H1 (cell line): ENCODE measurements around the gene ZNF223. TPM values are rescaled to one million over a fixed set of nuclear protein-coding genes. Genes with fewer than 3 reads are reported as not detected.

Experiments
- CTCF ChIA-PET: fragments of 300-600 bp; sonication (Branson Sonifier 250); formaldehyde crosslinking; loops from one replicate; lab custom pipeline; 2021; ENCODE audit not compliant: partially characterized antibody; lab: Charles Lee
- POLR2A ChIA-PET: fragments of 300-600 bp; sonication (Branson Sonifier 250); formaldehyde crosslinking; loops from one replicate; lab custom pipeline; 2021; ENCODE audit warnings: inconsistent platforms; ENCODE audit not compliant: partially characterized antibody; lab: Charles Lee
- DNase-seq, 2 experiments: peaks; one replicate each; pipeline versions ENCODE4 v3.0.0 to v3.0.0-alpha.2; 2010 to 2022; ENCODE audit warnings: low spot score in 2 of 2, low read depth in 1 of 2, mixed read lengths in 1 of 2
- FAIRE-seq: peaks from 2 replicates; lab custom pipeline; 2011; peaks lifted over from hg19 to GRCh38; lab: Jason Lieb, UNC
- H2AFZ ChIP-seq: 2 replicates; pipeline ENCODE4 v1.8.1; 2012; ENCODE audit warnings: low read length, inconsistent platforms
- H2AK5ac ChIP-seq: 2 replicates; pipeline ENCODE4 v1.6.1; 2013; ENCODE audit warnings: low read depth, low read length
- H2BK120ac ChIP-seq: replicated peaks from 2 replicates; pipeline ENCODE3; 2013; ENCODE audit warnings: low read depth, low read length, inconsistent platforms
- H2BK12ac ChIP-seq: 2 replicates; pipeline ENCODE4 v1.6.1; 2013; ENCODE audit warnings: low read depth, low read length
- H2BK15ac ChIP-seq: 2 replicates; pipeline ENCODE4 v1.6.1; 2013; ENCODE audit warnings: low read length
- H2BK20ac ChIP-seq: 2 replicates; pipeline ENCODE4 v1.6.1; 2013; ENCODE audit warnings: low read length
- H2BK5ac ChIP-seq: 2 replicates; pipeline ENCODE4 v1.6.1; 2013; ENCODE audit warnings: low read depth, low read length
- H3K14ac ChIP-seq: 2 replicates; pipeline ENCODE4 v1.6.1; 2013; ENCODE audit warnings: inconsistent platforms; ENCODE audit not compliant: insufficient read length
- H3K18ac ChIP-seq: 2 replicates; pipeline ENCODE4 v1.6.1; 2013; ENCODE audit warnings: low read length; ENCODE audit errors: extremely low read depth
- H3K23ac ChIP-seq: 2 replicates; pipeline ENCODE4 v1.6.1; 2013; ENCODE audit warnings: inconsistent platforms; ENCODE audit not compliant: insufficient read length
- H3K23me2 ChIP-seq: 2 replicates; pipeline ENCODE4 v1.6.1; 2013; ENCODE audit warnings: low read depth, low read length
- H3K27ac ChIP-seq: 2 replicates; pipeline ENCODE4 v1.6.1; 2011; ENCODE audit warnings: low read depth, low read length, inconsistent platforms
- H3K27me3 ChIP-seq, 4 experiments: replicated peaks in 1 of 4; 1 replicate in 1 of 4; 2 replicates in 3 of 4; pipeline versions ENCODE4 v1.6.1 to v1.8.1; 2011 to 2013; ENCODE audit warnings: low read length in 3 of 4, mild to moderate bottlenecking in 3 of 4, inconsistent platforms in 2 of 4, mixed read lengths in 2 of 4, moderate library complexity in 1 of 4; ENCODE audit not compliant: control insufficient read depth in 3 of 4, insufficient read depth in 3 of 4; ENCODE audit errors: extremely low read depth in 1 of 4
- H3K36me3 ChIP-seq, 4 experiments: 2 replicates each; pipeline versions ENCODE4 v1.6.1 to v1.8.1; 2011 to 2013; ENCODE audit warnings: mild to moderate bottlenecking in 4 of 4, low read length in 3 of 4, moderate library complexity in 2 of 4, control low read depth in 1 of 4, inconsistent platforms in 1 of 4; ENCODE audit not compliant: insufficient read depth in 4 of 4, control insufficient read depth in 2 of 4
- H3K4ac ChIP-seq: replicated peaks from 2 replicates; pipeline ENCODE3; 2013; ENCODE audit warnings: low read length, low read depth, mixed read lengths, inconsistent platforms; ENCODE audit not compliant: insufficient read length
- H3K4me1 ChIP-seq, 4 experiments: replicated peaks in 1 of 4; 1 replicate in 1 of 4; 2 replicates in 3 of 4; pipeline versions ENCODE4 v1.6.1 to v1.8.1; 2011 to 2013; ENCODE audit warnings: low read length in 3 of 4, inconsistent platforms in 2 of 4, mixed read lengths in 1 of 4; ENCODE audit not compliant: insufficient read depth in 4 of 4, control insufficient read depth in 3 of 4
- H3K4me2 ChIP-seq, 2 experiments: 2 replicates each; pipeline versions ENCODE4 v1.6.1 to v1.8.1; 2011 to 2013; ENCODE audit warnings: low read depth in 2 of 2, low read length in 2 of 2, control low read depth in 1 of 2, inconsistent platforms in 1 of 2, mild to moderate bottlenecking in 1 of 2; ENCODE audit not compliant: insufficient read depth in 1 of 2
- H3K4me3 ChIP-seq, 4 experiments: fragments of 200-600, 300-600 bp in 1 of 4; sonication (generic), shearing (Covaris generic), sonication (Bioruptor Twin) in 1 of 4; 2 replicates each; pipeline versions ENCODE4 v1.5.1 to v1.8.1; 2011 to 2016; ENCODE audit warnings: low read length in 4 of 4, low read depth in 3 of 4, control low read depth in 2 of 4, inconsistent platforms in 2 of 4, mild to moderate bottlenecking in 2 of 4, mixed read lengths in 1 of 4, moderate library complexity in 1 of 4; ENCODE audit not compliant: insufficient read depth in 2 of 4; ENCODE audit errors: extremely low read depth in 1 of 4
- H3K56ac ChIP-seq: replicated peaks from 2 replicates; pipeline ENCODE3; 2013; ENCODE audit warnings: low read depth, mild to moderate bottlenecking, mixed read lengths, low read length, inconsistent platforms; ENCODE audit not compliant: insufficient read length
- H3K79me1 ChIP-seq: 2 replicates; pipeline ENCODE4 v1.6.1; 2013; ENCODE audit warnings: low read depth, low read length, control low read depth
- H3K79me2 ChIP-seq, 2 experiments: 2 replicates each; pipeline versions ENCODE4 v1.6.1 to v1.8.1; 2012 to 2013; ENCODE audit warnings: low read length in 2 of 2, mild to moderate bottlenecking in 2 of 2, inconsistent platforms in 1 of 2; ENCODE audit not compliant: insufficient read depth in 2 of 2, control insufficient read depth in 1 of 2
- H3K9ac ChIP-seq, 4 experiments: replicated peaks in 1 of 4; 1 replicate in 1 of 4; 2 replicates in 3 of 4; pipeline versions ENCODE4 v1.6.1 to v1.8.1; 2011 to 2013; ENCODE audit warnings: low read depth in 3 of 4, low read length in 3 of 4, control low read depth in 2 of 4, mild to moderate bottlenecking in 2 of 4, moderate library complexity in 2 of 4, inconsistent platforms in 1 of 4; ENCODE audit errors: extremely low read depth in 1 of 4
- H3K9me3 ChIP-seq, 2 experiments: 2 replicates each; pipeline versions ENCODE4 v1.6.1 to v1.8.1; 2012 to 2013; ENCODE audit warnings: mild to moderate bottlenecking in 2 of 2, moderate library complexity in 2 of 2, control low read depth in 1 of 2, inconsistent platforms in 1 of 2, low read depth in 1 of 2, low read length in 1 of 2, mixed read lengths in 1 of 2; ENCODE audit not compliant: insufficient read depth in 2 of 2
- H4K20me1 ChIP-seq, 2 experiments: replicated peaks in 1 of 2; 2 replicates each; pipeline versions ENCODE3 to v1.8.1; 2011 to 2013; ENCODE audit warnings: inconsistent platforms in 2 of 2, low read length in 2 of 2, mild to moderate bottlenecking in 1 of 2; ENCODE audit not compliant: insufficient read depth in 2 of 2, control insufficient read depth in 1 of 2
- H4K5ac ChIP-seq: 2 replicates; pipeline ENCODE4 v1.6.1; 2013; ENCODE audit warnings: low read length, low read depth, mixed read lengths, inconsistent platforms; ENCODE audit not compliant: insufficient read length
- H4K8ac ChIP-seq: 2 replicates; pipeline ENCODE4 v1.8.0; 2013; ENCODE audit warnings: mild to moderate bottlenecking, moderate library complexity, low read length, inconsistent platforms; ENCODE audit not compliant: insufficient read depth; ENCODE audit errors: extremely low read depth
- H4K91ac ChIP-seq: replicated peaks from 2 replicates; pipeline ENCODE3; 2013; ENCODE audit warnings: low read length, mixed read lengths, inconsistent platforms; ENCODE audit not compliant: insufficient read length
- BRCA1 ChIP-seq: IDR thresholded peaks from 2 replicates; pipeline ENCODE4 v1.6.1; 2012; ENCODE audit warnings: low read depth, low read length, improper control_type of control experiment
- CBX5 ChIP-seq: fragments of 300-800, 300-1000 bp; sonication (generic); IDR thresholded peaks from 2 replicates; pipeline ENCODE4 v1.7.1; 2016; ENCODE audit warnings: antibody characterized with exemption, low read length, low read depth
- CHD2 ChIP-seq: IDR thresholded peaks from 2 replicates; pipeline ENCODE4 v1.6.1; 2012; ENCODE audit warnings: low read length, improper control_type of control experiment
- NANOG ChIP-seq: IDR thresholded peaks from 2 replicates; pipeline ENCODE4 v1.6.1; 2011; ENCODE audit warnings: low read length, low read depth, mild to moderate bottlenecking, inconsistent platforms; ENCODE audit not compliant: insufficient read depth, poor library complexity, severe bottlenecking
- PHF8 ChIP-seq: fragments of 200-600 bp; sonication (generic); conservative IDR thresholded peaks from 2 replicates; pipeline ENCODE4 v1.7.1; 2012; ENCODE audit warnings: low read depth, mild to moderate bottlenecking, inconsistent platforms, low read length, moderate library complexity
- POLR2AphosphoS5 ChIP-seq: IDR thresholded peaks from 2 replicates; pipeline ENCODE4 v1.6.1; 2011; ENCODE audit warnings: low read depth, low read length
- SP2 ChIP-seq: IDR thresholded peaks from 2 replicates; pipeline ENCODE4 v1.6.1; 2012; ENCODE audit warnings: mild to moderate bottlenecking, low read length, inconsistent platforms
- TBP ChIP-seq: IDR thresholded peaks from 2 replicates; pipeline ENCODE4 v1.6.1; 2011; ENCODE audit warnings: low read depth, low read length, improper control_type of control experiment
- ZNF274 ChIP-seq: IDR thresholded peaks from 2 replicates; pipeline ENCODE4 v1.7.0; 2012; ENCODE audit warnings: low read length, borderline replicate concordance; ENCODE audit errors: extremely low read depth
- WGBS, 2 experiments: shearing (Covaris generic) in 1 of 2; methylation state at CpG; one replicate each; pipeline versions ENCODE4 v1.1.6 to v1.1.7; 2013 to 2015; ENCODE audit warnings: low lambda C conversion rate in 2 of 2, mixed read lengths in 2 of 2, inconsistent platforms in 1 of 2, low coverage in 1 of 2, missing lambda C conversion rate in 1 of 2; ENCODE audit not compliant: insufficient replicate concordance in 2 of 2, insufficient coverage in 1 of 2, insufficient read length in 1 of 2; ENCODE audit errors: extremely low coverage in 1 of 2, missing lambda C conversion rate in 1 of 2; 5-methylcytosine and 5-hydroxymethylcytosine counted together
- long read RNA-seq, 2 experiments: library from RNA in 1 of 2; library from capped mRNA in 1 of 2; stranded (forward); transcript quantifications; one replicate each; pipeline ENCODE4 v2.0.0, GENCODE V29; 2021; ENCODE audit warnings: inconsistent platforms in 1 of 2
- polyA minus RNA-seq, 3 experiments: library from RNA; depleted of rRNA, polyadenylated mRNA; stranded (reverse); fragments of >200 nt; gene quantifications; 1 replicate in 2 of 3; 2 replicates in 1 of 3; pipeline ENCODE4 v1.2.3, GENCODE V29; 2011
- polyA plus RNA-seq, 7 experiments: library from polyadenylated mRNA; depleted of rRNA in 3 of 7; stranded (reverse) in 5 of 7; unstranded in 2 of 7; fragments of >200 nt in 5 of 7; fragments of 200-250 nt in 2 of 7; gene quantifications; 1 replicate in 5 of 7; 2 replicates in 1 of 7; 4 replicates in 1 of 7; pipeline versions ENCODE4 v1.2.1 to v1.2.3, GENCODE V29; 2011 to 2013; ENCODE audit warnings: missing spikeins in 2 of 7, mixed read lengths in 2 of 7
- total RNA-seq: library from RNA; stranded (reverse); fragmentation: NEBNext Ultra II Directional; extraction: Animal tissue kit (Norgen Biotek cat#: 25700); gene quantifications from 2 replicates; pipeline ENCODE4 v1.2.1, GENCODE V29; 2021

ZNF223 gene
- total RNA-seq (3.9 and 4.3 TPM in 2 replicates), polyA plus RNA-seq (2011; rRNA removed) (1.0 and 1.7 TPM in 2 replicates), polyA minus RNA-seq (2011; rRNA and poly(A)+ RNA removed) (6.8 and 8.0 TPM in 2 replicates)
- 3.2 TPM for polyA plus RNA-seq (2011; cell fraction: cytosol; rRNA removed)
- polyA plus RNA-seq (2011; cell fraction: nucleus; rRNA removed): 3.1 TPM
- 3.3 to 4.6 TPM (median 3.8 TPM) in 4 replicates for polyA plus RNA-seq (2012, experiment 1 of 2)
- polyA plus RNA-seq (2012, experiment 2 of 2): 0.50 TPM
- 3.5 TPM for polyA plus RNA-seq (2013, experiment 1 of 2)
- 3.6 TPM for polyA plus RNA-seq (2013, experiment 2 of 2)
- polyA minus RNA-seq (2011; cell fraction: cytosol; rRNA and poly(A)+ RNA removed): 2.0 TPM
- polyA minus RNA-seq (2011; cell fraction: nucleus; rRNA and poly(A)+ RNA removed): 2.4 TPM
- long read RNA-seq, experiment 1, partial matches to known transcripts: 0 of 5 reads
- long read RNA-seq, experiment 1, other reads (novel, unspliced or antisense): 1 of 5 reads
- long read RNA-seq, experiment 2, partial matches to known transcripts: 0 of 3 reads
- long read RNA-seq, experiment 2, other reads (novel, unspliced or antisense): 0 of 3 reads

- peak within 1 kb of the TSS in 3 of 4 experiments; percentile 15 to 92 (median 63); a peak in 6 of 7 replicates for H3K9ac ChIP-seq
- TF ChIP-seq CBX5: no peak
- TF ChIP-seq SP2: no peak
- peak; percentile 31; the same call in 1 of the 2 replicates for TF ChIP-seq POLR2AphosphoS5
- peak; percentile 47; the same call in 1 of the 2 replicates for TF ChIP-seq PHF8
- TF ChIP-seq NANOG: no peak
- TF ChIP-seq ZNF274: no peak
- peak; percentile 41; the same call in 1 of the 2 replicates for TF ChIP-seq TBP
- TF ChIP-seq CHD2: 0 out of 2 replicates have a peak, but pooled peaks have one; percentile 21
- no peak for TF ChIP-seq BRCA1
These were observed at the start of gene ZNF223 for GRCh38 chr19:44051650-44052402. TSS of gene ZNF223 (plus strand) at chr19:44052036. CDS start at chr19:44055177, 3,141 bp downstream.

More at GRCh38 chr19:44051650-44052402, at the start of gene ZNF223:
- WGBS, 2 experiments: 3% methylated on average over 37 of the region's 38 CpGs; no CpG with 5 or more reads in 1 of the 2 experiments
- H3K23me2 ChIP-seq: peaks cover 3% of the 10 kb centered on the region
- peaks cover 0 to 2% (median 0%) of the 10 kb centered on the region in 4 experiments; a peak in 1 of 7 replicates for H3K4me1 ChIP-seq
- no peak within 1 kb of the TSS for H2BK15ac ChIP-seq
- no peak within 1 kb of the TSS for H3K4ac ChIP-seq
- H4K8ac ChIP-seq: no peak within 1 kb of the TSS; the same call in 1 of the 2 replicates
- H4K20me1 ChIP-seq: no peaks in the 10 kb centered on the region
- FAIRE-seq (peak; percentile 93), DNase-seq (peak; percentile 77 to 89)
- peak within 1 kb of the TSS; percentile 95 for H2AFZ ChIP-seq
- no peak within 1 kb of the TSS for H2BK20ac ChIP-seq
- H2BK5ac ChIP-seq: 0 out of 2 replicates have a peak within 1 kb of the TSS, but pooled peaks have one; percentile 45
- H3K4me2 ChIP-seq: peak within 1 kb of the TSS; percentile 75 to 94
- CTCF ChIA-PET: interaction anchor here (0.6 to 1.0 kb wide), 3 partner anchors 21 to 61 kb away, joined by 3 to 5 read pairs (median 3); no protein-coding TSS in a partner anchor
- H3K23ac ChIP-seq: no peak within 1 kb of the TSS
- no peaks in the 10 kb centered on the region for H3K79me1 ChIP-seq
- POLR2A ChIA-PET: interaction anchor here (1.0 to 2.8 kb wide), 7 partner anchors 9 to 155 kb away, joined by 3 to 18 read pairs (median 5); partner anchors contain the start of genes ZNF222, ZNF224 and ZNF225
- H3K27ac ChIP-seq: no peak within 1 kb of the TSS
- H4K91ac ChIP-seq: no peak within 1 kb of the TSS
- H3K27me3 ChIP-seq: no peaks in the 10 kb centered on the region
- H3K14ac ChIP-seq: no peak within 1 kb of the TSS
- H3K18ac ChIP-seq: peak within 1 kb of the TSS; percentile 43; the same call in 1 of the 2 replicates
- no peak within 1 kb of the TSS for H3K56ac ChIP-seq
- no peak within 1 kb of the TSS for H2BK12ac ChIP-seq
- peak within 1 kb of the TSS; percentile 42 for H4K5ac ChIP-seq
- no peak within 1 kb of the TSS for H2BK120ac ChIP-seq
- H3K36me3 ChIP-seq: no peaks in the 10 kb centered on the region
- no peaks in the 10 kb centered on the region for H3K9me3 ChIP-seq
- no peak within 1 kb of the TSS for H2AK5ac ChIP-seq
- H3K4me3 ChIP-seq: peak within 1 kb of the TSS; percentile 59 to 85 (median 72)
- H3K79me2 ChIP-seq: peaks cover 0 to 7% of the 10 kb centered on the region in 2 experiments; a peak in 2 of 4 replicates
